Naive thymus-derived CD8-positive, alpha-beta T cell (primary cell): ENCODE measurements around the gene SIPA1L3. TPM values are rescaled to one million over a fixed set of nuclear protein-coding genes. Genes with fewer than 3 reads are reported as not detected.
A peak's percentile ranks its signal among the peaks of the same experiment; 100 is the strongest.

Source experiments
- ATAC-seq, 2 donors: fragments of 150-1000 bp; cut with Tn5 transposase in 1 of 2; sonication (Bioruptor Pico), chemical (Tn5 transposase) in 1 of 2; 1 replicate in 1 of 2; 2 replicates in 1 of 2; pipeline ENCODE4 v1.10.0; 2021; ENCODE audit warnings: mild to moderate bottlenecking in 2 of 2, moderate library complexity in 2 of 2
- POLR2A ChIA-PET: fragments of 350-600 bp; sonication (Branson Sonifier 250); formaldehyde crosslinking; loops from one replicate; lab custom pipeline; 2021; ENCODE audit warnings: antibody characterized with exemption; lab: Charles Lee
- DNase-seq, 10 donors: peaks; one replicate each; pipeline versions ENCODE4 v3.0.0 to v3.0.0-alpha.2; 2020 to 2022
- H3K27ac Mint-ChIP-seq, 10 donors: one replicate each; pipeline ENCODE4 v1.8.0; 2020 to 2022; ENCODE audit warnings: mild to moderate bottlenecking in 10 of 10, mixed read lengths in 10 of 10, moderate library complexity in 4 of 10, inconsistent platforms in 1 of 10
- H3K27me3 Mint-ChIP-seq, 5 donors: one replicate each; pipeline ENCODE4 v1.8.0; 2021 to 2022; ENCODE audit warnings: mixed read lengths in 5 of 5
- H3K36me3 Mint-ChIP-seq, 3 donors: one replicate each; pipeline ENCODE4 v1.8.0; 2020 to 2022; ENCODE audit warnings: mixed read lengths in 3 of 3, mild to moderate bottlenecking in 2 of 3, inconsistent platforms in 1 of 3
- H3K4me1 Mint-ChIP-seq, 4 donors: one replicate each; pipeline ENCODE4 v1.8.0; 2021 to 2022; ENCODE audit warnings: mixed read lengths in 4 of 4
- H3K4me3 Mint-ChIP-seq, 10 donors: one replicate each; pipeline ENCODE4 v1.8.0; 2020 to 2022; ENCODE audit warnings: mild to moderate bottlenecking in 10 of 10, mixed read lengths in 10 of 10, moderate library complexity in 6 of 10, inconsistent platforms in 1 of 10
- H3K9me3 Mint-ChIP-seq, 9 donors: one replicate each; pipeline ENCODE4 v1.8.0; 2020 to 2022; ENCODE audit warnings: mixed read lengths in 9 of 9, mild to moderate bottlenecking in 3 of 9, inconsistent platforms in 1 of 9, moderate library complexity in 1 of 9
- polyA plus RNA-seq, 3 donors: library from polyadenylated mRNA; unstranded; fragments of 300-500 nt; fragmentation: Illumina TruSeq; gene quantifications; one replicate each; pipeline ENCODE4 v1.2.3, GENCODE V29; 2021
- total RNA-seq, 8 experiments: library from RNA in 2 of 8; stranded (reverse) in 2 of 8; gene quantifications; one replicate each; pipeline ENCODE4 v1.2.3 and lab custom pipeline; 2021 to 2026

Gene SIPA1L3
- total and polyA plus RNA-seq, 5 experiments from 2014 or later: 0.66 to 34.5 (median 1.6) TPM

DNA sequence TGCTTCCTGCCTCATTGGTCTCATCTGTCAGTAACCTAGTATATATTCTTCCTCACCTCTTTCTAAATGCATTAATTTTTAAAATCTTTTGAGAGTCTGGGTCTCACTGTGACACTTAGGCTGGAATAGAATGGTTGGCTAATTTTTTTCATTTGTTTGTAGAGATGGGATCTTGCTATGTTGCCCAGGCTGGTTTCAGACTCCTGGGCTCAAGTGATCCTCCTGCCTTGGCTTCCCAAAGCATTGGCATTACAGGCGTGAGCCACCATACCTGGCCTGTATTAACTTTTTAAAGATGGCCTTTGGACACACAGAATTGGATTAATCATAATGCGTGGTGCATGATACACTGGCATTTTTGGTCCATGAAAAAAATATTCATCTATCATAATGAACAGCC, 29.9 kb downstream of the SIPA1L3 start:
- POLR2A ChIA-PET: interaction anchor here (0.6 kb wide), 1 partner anchor 34 kb away, joined by 3 read pairs; no protein-coding TSS in a partner anchor
- Mint-ChIP-seq H3K36me3 (peaks cover 23 to 58% (median 24%) of the 10 kb centered on the region in 3 donors), H3K9me3 (peaks cover 0 to 25% (median 11%) of the 10 kb centered on the region in 9 donors), H3K4me3 (no peak overlapping the region), H3K4me1 (peaks cover 10 to 51% (median 20%) of the 10 kb centered on the region in 4 donors), H3K27me3 (no peaks in the 10 kb centered on the region), H3K27ac (no peak overlapping the region)
- no peak for ATAC-seq
- no peak for DNase-seq

- POLR2A ChIA-PET: no interaction called here
- peak overlapping the region in 2 of 10 donors; percentile 7 to 56 for H3K27ac Mint-ChIP-seq
Observed at GRCh38 chr19:37938353-37938752, 31.3 kb downstream of the SIPA1L3 start.

GRCh38 chr19:37941782-37942515, 34.9 kb downstream of the SIPA1L3 start:
- POLR2A ChIA-PET: no interaction called here
- Mint-ChIP-seq H3K4me1 (peaks cover 6 to 18% (median 10%) of the 10 kb centered on the region in 4 donors), H3K9me3 (peaks cover 0 to 5% (median 0%) of the 10 kb centered on the region in 9 donors), H3K27me3 (no peaks in the 10 kb centered on the region), H3K4me3 (peak overlapping the region in 1 of 10 donors; percentile 55), H3K27ac (peak overlapping the region in 1 of 10 donors; percentile 61), H3K36me3 (peaks cover 0 to 33% (median 25%) of the 10 kb centered on the region in 3 donors)
- ATAC-seq (no peak), DNase-seq (no peak)

More at GRCh38 chr19:37938353-37938752, 31.3 kb downstream of the SIPA1L3 start:
- Mint-ChIP-seq H3K36me3 (peaks cover 23 to 59% (median 33%) of the 10 kb centered on the region in 3 donors), H3K4me3 (no peak overlapping the region), H3K4me1 (peaks cover 9 to 37% (median 12%) of the 10 kb centered on the region in 4 donors), H3K27me3 (no peaks in the 10 kb centered on the region), H3K9me3 (peaks cover 0 to 25% (median 11%) of the 10 kb centered on the region in 9 donors)
- ATAC-seq (no peak), DNase-seq (no peak)

DNA sequence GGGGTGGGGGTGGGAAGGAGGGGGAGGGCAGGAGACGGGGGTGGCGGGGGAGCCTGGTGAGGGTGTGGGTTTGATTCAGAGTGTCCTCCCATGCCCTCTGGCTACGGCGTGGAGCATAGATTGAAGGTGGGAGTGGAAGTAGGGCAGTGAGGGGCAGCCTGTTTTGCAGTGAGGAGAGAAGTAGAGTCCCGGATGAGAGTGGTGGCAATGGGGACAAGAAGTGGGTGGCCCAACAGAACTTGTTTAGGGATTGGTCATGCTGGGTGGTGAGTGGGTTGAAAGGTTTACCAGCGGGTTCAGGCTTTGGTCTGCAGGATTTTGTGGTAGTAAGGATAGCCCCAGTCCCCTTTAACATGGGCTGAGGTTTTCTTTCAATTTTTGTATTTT, 35.5 kb downstream of the SIPA1L3 start:
- ATAC-seq (no peak), DNase-seq (no peak)
- Mint-ChIP-seq H3K27ac (peak overlapping the region in 1 of 10 donors; percentile 61), H3K4me3 (no peak overlapping the region), H3K9me3 (peaks cover 0 to 5% (median 0%) of the 10 kb centered on the region in 9 donors), H3K27me3 (no peaks in the 10 kb centered on the region), H3K4me1 (peaks cover 7 to 18% (median 11%) of the 10 kb centered on the region in 4 donors), H3K36me3 (peaks cover 0 to 34% (median 25%) of the 10 kb centered on the region in 3 donors)
- POLR2A ChIA-PET: interaction anchor here (0.5 kb wide), 1 partner anchor 136 kb away, joined by 3 read pairs; no protein-coding TSS in a partner anchor

DNA sequence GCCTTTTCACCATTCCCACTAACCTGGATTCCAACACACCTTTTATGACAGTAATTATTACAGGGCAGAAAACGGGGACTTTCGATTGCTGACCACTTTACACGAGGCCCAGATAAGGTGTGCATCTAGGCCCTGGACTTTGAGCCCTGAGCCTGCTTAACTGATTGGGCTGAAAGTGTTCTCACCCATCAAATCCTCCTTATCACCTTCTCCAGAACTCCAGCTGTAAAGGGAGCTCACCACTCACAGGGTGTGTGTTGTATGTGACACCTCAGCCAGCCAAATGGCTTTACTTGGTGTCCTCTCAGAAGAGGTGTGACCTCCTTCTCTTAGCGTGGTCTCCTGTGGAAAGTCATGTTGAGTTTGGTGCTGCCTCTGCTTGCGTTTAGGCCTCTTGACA, 36.5 kb downstream of the SIPA1L3 start:
- DNase-seq (no peak), ATAC-seq (no peak)
- no peak overlapping the region for H3K4me3 Mint-ChIP-seq
- POLR2A ChIA-PET: interaction anchor here (0.9 kb wide), 1 partner anchor 12 kb away, joined by 3 read pairs; no protein-coding TSS in a partner anchor
- no peaks in the 10 kb centered on the region for H3K27me3 Mint-ChIP-seq
- peaks cover 0 to 6% (median 0%) of the 10 kb centered on the region in 9 donors for H3K9me3 Mint-ChIP-seq
- no peak overlapping the region for H3K27ac Mint-ChIP-seq
- H3K4me1 Mint-ChIP-seq: peaks cover 9 to 12% (median 11%) of the 10 kb centered on the region in 4 donors
- peaks cover 0 to 34% (median 25%) of the 10 kb centered on the region in 3 donors for H3K36me3 Mint-ChIP-seq

DNA sequence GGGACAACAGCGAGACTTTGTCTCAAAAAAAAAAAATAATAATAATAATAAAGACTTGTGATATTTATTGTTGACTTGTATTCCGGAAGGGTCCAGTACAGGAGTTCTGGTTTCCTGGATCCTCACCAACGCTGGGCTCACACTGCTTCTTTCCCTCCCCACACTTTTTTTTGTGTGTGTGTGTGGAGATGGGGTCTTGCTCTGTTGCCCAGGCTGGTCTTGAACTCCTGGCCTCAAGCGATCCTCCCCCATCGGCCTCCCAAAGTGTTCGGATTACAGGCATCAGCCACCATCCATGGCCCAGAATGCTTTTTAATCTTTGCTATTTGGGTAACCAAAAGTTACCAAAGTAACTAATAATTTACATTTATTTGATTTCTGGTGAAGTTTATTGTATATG, 39.1 kb downstream of the SIPA1L3 start:
- no peak overlapping the region for H3K27ac Mint-ChIP-seq
- H3K36me3 Mint-ChIP-seq: peaks cover 4 to 37% (median 26%) of the 10 kb centered on the region in 3 donors
- H3K4me3 Mint-ChIP-seq: no peak overlapping the region
- H3K9me3 Mint-ChIP-seq: peaks cover 0 to 14% (median 0%) of the 10 kb centered on the region in 9 donors
- no peaks in the 10 kb centered on the region for H3K27me3 Mint-ChIP-seq
- peaks cover 7 to 19% (median 11%) of the 10 kb centered on the region in 4 donors for H3K4me1 Mint-ChIP-seq
- POLR2A ChIA-PET: no interaction called here
- ATAC-seq (no peak), DNase-seq (no peak)

DNA sequence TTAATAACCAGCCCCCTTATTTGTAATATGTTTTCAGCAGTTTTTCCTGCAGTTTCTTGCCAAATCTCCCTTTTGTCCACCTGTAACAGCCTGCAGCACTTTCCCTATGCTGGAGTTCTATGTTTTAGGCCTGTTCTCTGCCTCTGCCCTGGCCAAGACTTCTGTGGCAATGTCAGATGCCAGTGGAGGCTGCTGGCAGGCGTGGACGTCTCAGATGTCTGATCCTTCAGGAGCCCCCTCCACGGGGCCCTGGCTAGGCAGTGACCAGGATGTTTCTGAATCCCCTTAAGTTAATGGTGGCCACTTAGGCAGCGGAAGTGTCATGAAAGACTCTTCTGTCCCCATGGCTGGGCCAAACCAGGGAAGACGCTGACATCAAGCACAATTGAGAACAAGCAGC, 40.8 kb downstream of the SIPA1L3 start:
- H3K27me3 Mint-ChIP-seq: no peaks in the 10 kb centered on the region
- peak overlapping the region in 1 of 10 donors; percentile 31 for H3K4me3 Mint-ChIP-seq
- peaks cover 5 to 31% (median 16%) of the 10 kb centered on the region in 3 donors for H3K36me3 Mint-ChIP-seq
- no peak for ATAC-seq
- H3K9me3 Mint-ChIP-seq: peaks cover 0 to 20% (median 0%) of the 10 kb centered on the region in 9 donors
- POLR2A ChIA-PET: interaction anchor here (0.6 kb wide), 1 partner anchor 142 kb away, joined by 4 read pairs; no protein-coding TSS in a partner anchor
- no peak overlapping the region for H3K27ac Mint-ChIP-seq
- no peak for DNase-seq
- H3K4me1 Mint-ChIP-seq: peaks cover 5 to 29% (median 8%) of the 10 kb centered on the region in 4 donors

GRCh38 chr19:37948362-37948761, 41.4 kb downstream of the SIPA1L3 start:
- no peak for DNase-seq
- H3K36me3 Mint-ChIP-seq: peaks cover 5 to 33% (median 10%) of the 10 kb centered on the region in 3 donors
- ATAC-seq: no peak
- POLR2A ChIA-PET: no interaction called here
- H3K4me3 Mint-ChIP-seq: no peak overlapping the region
- H3K9me3 Mint-ChIP-seq: peaks cover 0 to 20% (median 0%) of the 10 kb centered on the region in 9 donors
- H3K4me1 Mint-ChIP-seq: peaks cover 2 to 35% (median 6%) of the 10 kb centered on the region in 4 donors
- H3K27me3 Mint-ChIP-seq: no peaks in the 10 kb centered on the region
- H3K27ac Mint-ChIP-seq: no peak overlapping the region

DNA sequence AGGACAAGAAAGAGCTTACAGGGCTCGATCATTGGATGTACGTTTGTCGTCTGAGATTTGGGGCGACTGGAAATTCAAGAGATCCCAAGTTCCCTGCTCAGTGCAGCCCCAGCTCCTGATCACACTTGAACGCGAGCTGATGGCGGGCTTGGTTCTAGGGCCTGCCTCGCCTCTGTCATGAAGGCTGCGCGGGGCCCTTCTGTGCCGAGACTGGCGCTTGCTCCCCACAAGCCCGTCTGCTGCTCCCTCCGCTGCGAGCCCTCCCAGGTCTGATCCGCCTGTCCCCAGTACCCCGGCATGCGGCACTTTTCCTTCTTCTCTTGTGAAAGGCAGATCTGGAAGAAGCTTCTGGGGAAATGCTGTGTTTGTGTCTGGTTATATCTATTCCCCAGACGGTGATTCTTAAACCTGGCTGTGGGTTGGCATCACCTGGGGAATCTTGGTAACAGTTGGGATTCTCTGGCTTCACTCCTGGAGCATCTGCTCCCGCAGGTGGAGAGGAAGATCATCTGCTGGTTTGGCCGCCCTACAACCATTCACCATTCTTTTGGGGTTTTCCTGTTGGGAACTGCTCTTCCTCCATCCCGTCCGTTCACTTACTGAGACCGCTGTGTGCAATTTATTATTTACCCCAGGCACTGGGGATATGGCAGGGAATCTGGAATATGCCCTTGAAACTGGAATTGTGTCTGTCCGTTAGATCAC, 43.6 kb downstream of the SIPA1L3 start:
- H3K9me3 Mint-ChIP-seq: peaks cover 0 to 37% (median 4%) of the 10 kb centered on the region in 9 donors

GRCh38 chr19:37951816-37952210, 44.8 kb downstream of the SIPA1L3 start:
- no peaks in the 10 kb centered on the region for H3K27me3 Mint-ChIP-seq
- peaks cover 14 to 45% (median 21%) of the 10 kb centered on the region in 3 donors for H3K36me3 Mint-ChIP-seq
- POLR2A ChIA-PET: interaction anchor here (0.6 kb wide), 1 partner anchor 10 kb away, joined by 4 read pairs; no protein-coding TSS in a partner anchor
- H3K9me3 Mint-ChIP-seq: peaks cover 0 to 44% (median 8%) of the 10 kb centered on the region in 9 donors
- no peak overlapping the region for H3K4me3 Mint-ChIP-seq
- ATAC-seq: no peak
- DNase-seq: no peak
- H3K27ac Mint-ChIP-seq: peak overlapping the region in 2 of 10 donors; percentile 22 to 73
- peaks cover 4 to 55% (median 5%) of the 10 kb centered on the region in 4 donors for H3K4me1 Mint-ChIP-seq

More for the DNA sequence above, 43.6 kb downstream of the SIPA1L3 start:
- Mint-ChIP-seq H3K27me3 (no peaks in the 10 kb centered on the region), H3K27ac (peak overlapping the region in 2 of 10 donors; percentile 0 to 73), H3K36me3 (peaks cover 14 to 43% (median 17%) of the 10 kb centered on the region in 3 donors), H3K4me3 (peak overlapping the region in 1 of 10 donors; percentile 17), H3K4me1 (peaks cover 2 to 50% (median 5%) of the 10 kb centered on the region in 4 donors)
- POLR2A ChIA-PET: no interaction called here
- ATAC-seq (no peak), DNase-seq (no peak)

DNA sequence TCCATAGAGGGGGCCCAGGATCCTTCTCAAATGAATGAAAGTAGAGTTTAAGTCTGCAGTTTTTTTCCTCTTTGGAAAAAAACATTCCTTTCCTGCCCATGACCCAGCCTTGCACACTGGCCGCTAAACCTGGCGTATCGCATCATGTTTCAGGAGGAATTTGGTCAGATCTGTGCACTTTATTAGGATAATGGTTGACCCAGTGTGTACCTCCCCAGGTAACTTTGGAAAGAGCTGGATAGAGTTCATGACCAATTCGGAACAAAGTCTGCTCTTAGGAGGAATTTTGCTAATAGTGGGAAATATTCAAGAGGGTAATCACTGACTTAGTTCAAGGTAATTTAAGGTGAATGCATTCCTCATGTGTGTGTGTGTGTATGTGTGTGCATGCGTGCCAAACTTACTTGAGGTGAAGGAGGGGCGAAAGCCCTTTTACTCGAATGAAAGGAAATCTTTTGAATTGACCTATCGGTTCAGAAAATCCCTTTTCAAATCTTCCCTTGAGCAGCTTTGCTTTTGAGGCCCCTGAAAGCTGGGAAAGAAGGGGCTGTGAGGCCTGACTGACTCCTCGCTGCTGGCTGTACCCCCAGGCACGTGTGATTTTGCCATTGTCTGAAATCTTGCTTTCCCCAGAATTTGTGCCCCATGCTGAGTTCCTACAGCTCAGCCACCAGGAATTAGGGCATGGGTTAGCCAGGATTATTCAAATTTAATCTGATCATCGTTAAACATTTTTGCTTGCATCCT, 46.3 kb downstream of the SIPA1L3 start:
- POLR2A ChIA-PET: no interaction called here
- Mint-ChIP-seq H3K9me3 (peaks cover 0 to 52% (median 12%) of the 10 kb centered on the region in 9 donors), H3K4me1 (peaks cover 0 to 61% (median 3%) of the 10 kb centered on the region in 4 donors), H3K36me3 (peaks cover 14 to 43% (median 25%) of the 10 kb centered on the region in 3 donors), H3K27me3 (no peaks in the 10 kb centered on the region), H3K27ac (peak overlapping the region in 1 of 10 donors; percentile 61), H3K4me3 (no peak overlapping the region)
- no peak for ATAC-seq
- DNase-seq: no peak

DNA sequence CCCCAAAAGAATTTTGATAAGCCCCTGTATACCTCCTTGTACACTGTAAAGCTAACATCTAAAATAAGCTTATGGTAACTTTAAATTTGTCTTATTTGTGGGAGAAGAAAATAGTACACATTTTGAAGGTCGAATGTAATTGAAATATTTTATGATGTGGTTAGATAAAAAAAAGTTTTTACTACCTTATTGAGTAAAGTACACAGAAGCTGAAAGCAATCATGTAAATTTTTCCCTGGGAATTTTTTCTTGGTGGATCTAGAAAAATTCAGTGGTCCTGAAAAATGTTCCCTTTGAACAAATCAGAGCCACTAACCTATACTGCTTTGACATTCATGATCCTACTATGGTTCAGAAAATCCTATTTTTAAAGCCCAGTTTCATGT, 46.9 kb downstream of the SIPA1L3 start:
- Mint-ChIP-seq H3K36me3 (peaks cover 18 to 44% (median 25%) of the 10 kb centered on the region in 3 donors), H3K27me3 (no peaks in the 10 kb centered on the region), H3K4me3 (no peak overlapping the region), H3K4me1 (peaks cover 0 to 63% (median 2%) of the 10 kb centered on the region in 4 donors), H3K9me3 (peaks cover 0 to 53% (median 12%) of the 10 kb centered on the region in 9 donors), H3K27ac (peak overlapping the region in 1 of 10 donors; percentile 61)
- POLR2A ChIA-PET: no interaction called here
- ATAC-seq: no peak
- no peak for DNase-seq
